SU-DHL-6 (cell line): ENCODE results near the gene CRYBG3.

ENCODE experiments used
- H2AFZ ChIP-seq: fragments of 200-600 bp; sonication (generic); 2 replicates; pipeline ENCODE4 v1.6.1; 2014; ENCODE audit warnings: low read depth, mild to moderate bottlenecking, moderate library complexity, mixed read lengths, antibody characterized with exemption, low read length; ENCODE audit not compliant: severe bottlenecking
- H3F3A ChIP-seq: fragments of 200-600 bp; shearing (Covaris generic); 2 replicates; pipeline ENCODE4 v1.6.0; 2016; ENCODE audit warnings: antibody characterized with exemption, mild to moderate bottlenecking; ENCODE audit not compliant: insufficient read depth
- H3K27ac ChIP-seq: fragments of 200-600 bp; sonication (generic); 2 replicates; pipeline ENCODE4 v1.5.1; 2016; ENCODE audit warnings: low read depth, mild to moderate bottlenecking, low read length, moderate library complexity, mixed read lengths
- H3K27me3 ChIP-seq: fragments of 200-600 bp; sonication (generic), shearing (Covaris generic); 2 replicates; pipeline ENCODE4 v1.6.0; 2014; ENCODE audit warnings: mild to moderate bottlenecking, low read length
- H3K36me3 ChIP-seq: fragments of 200-600 bp; sonication (generic); 2 replicates; pipeline ENCODE4 v1.6.1; 2014; ENCODE audit warnings: mild to moderate bottlenecking, low read length, mixed read lengths
- H3K4me2 ChIP-seq: fragments of 300-600, 200-600 bp; shearing (Covaris generic), sonication (generic); 2 replicates; pipeline ENCODE4 v1.6.0; 2014; ENCODE audit warnings: low read length, low read depth, mild to moderate bottlenecking; ENCODE audit not compliant: poor library complexity, severe bottlenecking
- H3K4me3 ChIP-seq: fragments of 200-600 bp; sonication (generic); 2 replicates; pipeline ENCODE4 v1.5.1; 2014; ENCODE audit warnings: antibody characterized with exemption, low read length, mild to moderate bottlenecking, mixed read lengths; ENCODE audit not compliant: insufficient read depth, poor library complexity, severe bottlenecking
- H3K79me2 ChIP-seq: fragments of 200-600 bp; sonication (generic); 2 replicates; pipeline ENCODE4 v1.6.1; 2014; ENCODE audit warnings: mild to moderate bottlenecking, low read length, moderate library complexity; ENCODE audit not compliant: insufficient read depth
- H3K9ac ChIP-seq: fragments of 200-600 bp; sonication (generic); 2 replicates; pipeline ENCODE4 v1.7.0; 2014; ENCODE audit warnings: mild to moderate bottlenecking, low read length
- H3K9me2 ChIP-seq: fragments of 200-600 bp; sonication (generic); replicated peaks from 2 replicates; pipeline ENCODE4 v1.6.1; 2014; ENCODE audit warnings: low read length; ENCODE audit not compliant: insufficient read depth
- H3K9me3 ChIP-seq: fragments of 200-600 bp; sonication (generic); 2 replicates; pipeline ENCODE4 v1.6.1; 2014; ENCODE audit warnings: low read length, mixed read lengths; ENCODE audit not compliant: insufficient read depth
- H4K20me1 ChIP-seq: fragments of 200-600 bp; sonication (generic); 2 replicates; pipeline ENCODE4 v1.6.1; 2014; ENCODE audit warnings: low read depth, mild to moderate bottlenecking, antibody characterized with exemption, low read length, moderate library complexity, mixed read lengths
- CTCF ChIP-seq: fragments of 200-600 bp; sonication (generic); IDR thresholded peaks from one replicate; pipeline ENCODE4 v1.5.1; 2017; ENCODE audit warnings: antibody characterized with exemption, mild to moderate bottlenecking, low read length, moderate library complexity; ENCODE audit not compliant: insufficient read depth, poor library complexity, severe bottlenecking
- EZH2phosphoT487 ChIP-seq: fragments of 200-600 bp; sonication (generic), shearing (Covaris generic); conservative IDR thresholded peaks from 2 replicates; pipeline ENCODE4 v1.6.1; 2018; ENCODE audit warnings: mild to moderate bottlenecking, antibody characterized with exemption, low read length, moderate library complexity, mixed read lengths

The CRYBG3 gene

GRCh38 chr3:97928986-97929385 is 107.2 kb downstream of the CRYBG3 start:
- Histone ChIP-seq H2AFZ (no peak overlapping the region), H3F3A (no peaks in the 10 kb centered on the region), H3K9me2 (no peaks in the 10 kb centered on the region), H3K36me3 (no peaks in the 10 kb centered on the region), H4K20me1 (no peaks in the 10 kb centered on the region), H3K4me2 (no peak overlapping the region), H3K79me2 (no peaks in the 10 kb centered on the region), H3K9me3 (no peaks in the 10 kb centered on the region), H3K4me3 (no peak overlapping the region), H3K27ac (no peak overlapping the region), H3K27me3 (no peaks in the 10 kb centered on the region), H3K9ac (no peak overlapping the region)
- no peak for TF ChIP-seq CTCF
- TF ChIP-seq EZH2phosphoT487, result no peak

- Histone ChIP-seq H3K36me3 (no peaks in the 10 kb centered on the region), H3K27me3 (no peaks in the 10 kb centered on the region), H3F3A (no peaks in the 10 kb centered on the region), H3K9ac (no peak overlapping the region), H4K20me1 (no peaks in the 10 kb centered on the region), H3K9me2 (no peaks in the 10 kb centered on the region), H3K27ac (no peak overlapping the region), H2AFZ (no peak overlapping the region), H3K4me3 (no peak overlapping the region), H3K4me2 (no peak overlapping the region), H3K79me2 (no peaks in the 10 kb centered on the region), H3K9me3 (no peaks in the 10 kb centered on the region)
- no peak for TF ChIP-seq EZH2phosphoT487
- no peak for TF ChIP-seq CTCF
Measured at GRCh38 chr3:97930018-97930417, 108.2 kb downstream of the CRYBG3 start.

- no peak overlapping the region for H3K9ac ChIP-seq
- H3K9me3 ChIP-seq, result no peaks in the 10 kb centered on the region
- H3F3A ChIP-seq, result no peaks in the 10 kb centered on the region
- no peak for TF ChIP-seq CTCF
- H3K79me2 ChIP-seq, result no peaks in the 10 kb centered on the region
- no peak overlapping the region for H2AFZ ChIP-seq
- no peak overlapping the region for H3K4me2 ChIP-seq
- H3K9me2 ChIP-seq, result no peaks in the 10 kb centered on the region
- H3K27me3 ChIP-seq, result no peaks in the 10 kb centered on the region
- H4K20me1 ChIP-seq, result no peaks in the 10 kb centered on the region
- H3K27ac ChIP-seq, result no peak overlapping the region
- H3K36me3 ChIP-seq, result no peaks in the 10 kb centered on the region
- no peak overlapping the region for H3K4me3 ChIP-seq
Measured at GRCh38 chr3:97931218-97931617, 109.4 kb downstream of the CRYBG3 start.

- Histone ChIP-seq H3K4me2 (no peak overlapping the region), H4K20me1 (no peaks in the 10 kb centered on the region), H3K9ac (no peak overlapping the region), H3K4me3 (no peak overlapping the region), H3K27ac (no peak overlapping the region), H3K36me3 (no peaks in the 10 kb centered on the region), H3K27me3 (no peaks in the 10 kb centered on the region), H3K9me2 (no peaks in the 10 kb centered on the region), H3K79me2 (no peaks in the 10 kb centered on the region), H3F3A (no peaks in the 10 kb centered on the region), H3K9me3 (no peaks in the 10 kb centered on the region), H2AFZ (no peak overlapping the region)
- no peak for TF ChIP-seq EZH2phosphoT487
- no peak for TF ChIP-seq CTCF
Measured at GRCh38 chr3:97932387-97932801, 110.6 kb downstream of the CRYBG3 start.
